ENCODE data around the gene SRD5A2. TPM values are rescaled to one million over a fixed set of nuclear protein-coding genes. Genes with fewer than 3 reads are reported as not detected.

SRD5A2 gene
- total and polyA plus RNA-seq, 2 donors from 2014 or later, result 0.15 to 0.22 TPM

- no peak overlapping the region for H3K4me3 ChIP-seq (ENCODE audit: low read length in 3 of 3)
- no peak for TF ChIP-seq CTCF (IDR thresholded peaks at IDR 0.05; ENCODE audit: borderline replicate concordance, extremely low read depth, insufficient read depth)
- no peaks in the 10 kb centered on the region for H3K9me3 ChIP-seq (ENCODE audit: control insufficient read depth in 2 of 3, insufficient read depth in 1 of 3, low read length in 3 of 3)
- no peaks in the 10 kb centered on the region for H3K36me3 ChIP-seq (ENCODE audit: control insufficient read depth in 2 of 3, insufficient read depth in 3 of 3, low read length in 3 of 3)
- no peak overlapping the region for H3K9ac ChIP-seq (ENCODE audit: low read length in 3 of 3)
- H3K4me1 ChIP-seq (ENCODE audit: control insufficient read depth in 2 of 3, insufficient read depth in 2 of 3, low read depth in 1 of 3, low read length in 3 of 3), result no peaks in the 10 kb centered on the region
- FAIRE-seq, result no peak
- intact Hi-C loops (cut with DNase I), result no loop called here
- DNase-seq, result peak in 1 of 5 donors; percentile 9
- H3K27ac ChIP-seq (ENCODE audit: low read depth in 2 of 2, low read length in 2 of 2), result no peak overlapping the region
- H3K27me3 ChIP-seq (ENCODE audit: control insufficient read depth, insufficient read depth, low read length), result no peaks in the 10 kb centered on the region
Measured at GRCh38 chr2:31535768-31536167, 45.0 kb downstream of the SRD5A2 start.

GRCh38 chr2:31534636-31535035, 46.1 kb downstream of the SRD5A2 start:
- no peak for DNase-seq
- Histone ChIP-seq H3K27ac (ENCODE audit: low read depth in 2 of 2, low read length in 2 of 2) (no peak overlapping the region), H3K9ac (ENCODE audit: low read length in 3 of 3) (no peak overlapping the region), H3K27me3 (ENCODE audit: control insufficient read depth, insufficient read depth, low read length) (no peaks in the 10 kb centered on the region), H3K4me1 (ENCODE audit: control insufficient read depth in 2 of 3, insufficient read depth in 2 of 3, low read depth in 1 of 3, low read length in 3 of 3) (no peaks in the 10 kb centered on the region), H3K4me3 (ENCODE audit: low read length in 3 of 3) (no peak overlapping the region), H3K9me3 (ENCODE audit: control insufficient read depth in 2 of 3, insufficient read depth in 1 of 3, low read length in 3 of 3) (no peaks in the 10 kb centered on the region), H3K36me3 (ENCODE audit: control insufficient read depth in 2 of 3, insufficient read depth in 3 of 3, low read length in 3 of 3) (no peaks in the 10 kb centered on the region)
- intact Hi-C loops (cut with DNase I), result no loop called here
- no peak for FAIRE-seq
- TF ChIP-seq CTCF (IDR thresholded peaks at IDR 0.05; ENCODE audit: borderline replicate concordance, extremely low read depth, insufficient read depth), result no peak

GRCh38 chr2:31533036-31533435, 47.7 kb downstream of the SRD5A2 start:
- no peak for DNase-seq
- H3K9ac ChIP-seq (ENCODE audit: low read length in 3 of 3), result no peak overlapping the region
- no peak for TF ChIP-seq CTCF (IDR thresholded peaks at IDR 0.05; ENCODE audit: borderline replicate concordance, extremely low read depth, insufficient read depth)
- no peaks in the 10 kb centered on the region for H3K27me3 ChIP-seq (ENCODE audit: control insufficient read depth, insufficient read depth, low read length)
- H3K9me3 ChIP-seq (ENCODE audit: control insufficient read depth in 2 of 3, insufficient read depth in 1 of 3, low read length in 3 of 3), result no peaks in the 10 kb centered on the region
- no peak for FAIRE-seq
- H3K4me1 ChIP-seq (ENCODE audit: control insufficient read depth in 2 of 3, insufficient read depth in 2 of 3, low read depth in 1 of 3, low read length in 3 of 3), result no peaks in the 10 kb centered on the region
- H3K4me3 ChIP-seq (ENCODE audit: low read length in 3 of 3), result no peak overlapping the region
- intact Hi-C loops (cut with DNase I), result no loop called here
- H3K27ac ChIP-seq (ENCODE audit: low read depth in 2 of 2, low read length in 2 of 2), result no peak overlapping the region
- no peaks in the 10 kb centered on the region for H3K36me3 ChIP-seq (ENCODE audit: control insufficient read depth in 2 of 3, insufficient read depth in 3 of 3, low read length in 3 of 3)

GRCh38 chr2:31531101-31531500, 49.6 kb downstream of the SRD5A2 start:
- Histone ChIP-seq H3K27ac (ENCODE audit: low read depth in 2 of 2, low read length in 2 of 2) (no peak overlapping the region), H3K4me1 (ENCODE audit: control insufficient read depth in 2 of 3, insufficient read depth in 2 of 3, low read depth in 1 of 3, low read length in 3 of 3) (no peaks in the 10 kb centered on the region), H3K9ac (ENCODE audit: low read length in 3 of 3) (no peak overlapping the region), H3K27me3 (ENCODE audit: control insufficient read depth, insufficient read depth, low read length) (no peaks in the 10 kb centered on the region), H3K36me3 (ENCODE audit: control insufficient read depth in 2 of 3, insufficient read depth in 3 of 3, low read length in 3 of 3) (no peaks in the 10 kb centered on the region), H3K9me3 (ENCODE audit: control insufficient read depth in 2 of 3, insufficient read depth in 1 of 3, low read length in 3 of 3) (no peaks in the 10 kb centered on the region), H3K4me3 (ENCODE audit: low read length in 3 of 3) (no peak overlapping the region)
- DNase-seq (no peak), FAIRE-seq (no peak)
- TF ChIP-seq CTCF (IDR thresholded peaks at IDR 0.05; ENCODE audit: borderline replicate concordance, extremely low read depth, insufficient read depth), result no peak
- intact Hi-C loops (cut with DNase I), result no loop called here

Measured in kidney (tissue), 14 donors.